NCI-H2029 treated with DMSO at 0.1 percent for 48 hours (cell line): ENCODE data around the gene CLMP.
A peak's percentile ranks its signal among the peaks of the same experiment; 100 is the strongest.

Source experiments
- DNase-seq: peaks from one replicate; lab custom pipeline; 2025; lab: John Stamatoyannopoulos, UW

The CLMP gene

DNA sequence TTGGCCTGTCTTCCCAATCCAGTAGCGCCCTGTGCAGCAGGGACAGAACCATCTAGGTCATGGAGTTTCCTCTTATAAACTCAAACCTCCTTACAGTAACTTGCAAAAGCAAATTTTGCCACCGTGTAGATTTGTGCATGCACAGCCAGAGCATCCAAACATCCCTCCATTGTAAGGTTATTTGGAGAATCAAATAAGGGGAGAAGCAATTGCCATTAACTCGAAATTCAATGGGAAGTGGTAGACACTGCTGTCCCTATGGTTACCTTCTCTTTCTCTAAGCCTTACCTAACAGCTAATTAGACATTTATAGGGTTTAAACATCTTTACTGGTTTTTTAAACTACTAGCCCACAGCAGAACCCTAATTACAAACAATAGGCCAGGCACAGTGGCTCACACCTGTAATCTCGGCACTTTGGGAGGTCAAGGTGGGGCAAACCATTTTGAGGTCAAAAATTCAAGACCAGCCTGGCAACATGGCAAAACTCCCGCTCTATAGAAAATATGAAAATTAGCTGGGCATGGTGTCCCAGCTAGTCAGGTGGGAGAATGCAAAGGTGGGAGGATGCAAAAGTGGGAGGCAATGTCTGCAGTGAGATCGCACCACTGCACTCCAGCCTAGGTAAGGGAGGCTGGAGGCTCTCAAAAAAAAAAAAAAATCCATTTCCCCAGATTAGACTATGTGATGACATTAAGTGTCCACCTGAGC lies 139.7 kb downstream of the CLMP start:
- no peak for DNase-seq

DNA sequence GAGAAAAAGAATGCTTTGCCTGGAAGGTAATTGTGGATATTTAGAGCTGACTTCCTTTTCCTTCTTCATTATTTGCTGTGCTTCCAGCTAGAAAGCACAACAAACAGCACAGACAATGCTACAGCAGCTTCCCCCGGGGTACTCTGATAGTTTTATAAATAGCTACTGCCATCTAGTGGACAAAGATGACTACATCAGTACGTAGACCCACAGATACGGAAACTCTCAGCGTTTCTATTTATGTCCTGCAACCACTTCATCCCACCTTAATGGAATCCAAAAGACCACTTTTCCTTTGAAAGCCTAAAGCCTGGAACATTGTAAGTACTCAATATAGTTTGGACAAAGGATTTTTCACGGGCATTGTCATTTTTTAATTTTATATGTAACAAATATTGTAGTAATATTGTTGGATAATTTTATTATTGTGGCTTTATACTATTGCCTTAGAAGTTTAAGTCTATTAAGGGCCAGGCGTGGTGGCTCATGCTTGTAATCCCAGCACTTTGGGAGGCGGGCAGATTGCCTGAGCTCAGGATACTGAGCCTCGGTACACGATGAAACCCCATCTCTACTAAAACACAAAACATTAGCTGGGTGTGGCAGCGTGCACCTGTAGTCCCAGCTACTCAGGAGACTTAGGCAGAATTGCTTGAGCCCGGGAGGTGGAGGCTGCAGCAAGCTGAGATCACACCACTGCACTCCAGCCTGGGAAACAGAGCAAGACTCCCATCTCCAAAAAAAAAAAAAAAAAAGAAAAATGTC lies 140.6 kb downstream of the CLMP start:
- DNase-seq, result peak; percentile 85

DNA sequence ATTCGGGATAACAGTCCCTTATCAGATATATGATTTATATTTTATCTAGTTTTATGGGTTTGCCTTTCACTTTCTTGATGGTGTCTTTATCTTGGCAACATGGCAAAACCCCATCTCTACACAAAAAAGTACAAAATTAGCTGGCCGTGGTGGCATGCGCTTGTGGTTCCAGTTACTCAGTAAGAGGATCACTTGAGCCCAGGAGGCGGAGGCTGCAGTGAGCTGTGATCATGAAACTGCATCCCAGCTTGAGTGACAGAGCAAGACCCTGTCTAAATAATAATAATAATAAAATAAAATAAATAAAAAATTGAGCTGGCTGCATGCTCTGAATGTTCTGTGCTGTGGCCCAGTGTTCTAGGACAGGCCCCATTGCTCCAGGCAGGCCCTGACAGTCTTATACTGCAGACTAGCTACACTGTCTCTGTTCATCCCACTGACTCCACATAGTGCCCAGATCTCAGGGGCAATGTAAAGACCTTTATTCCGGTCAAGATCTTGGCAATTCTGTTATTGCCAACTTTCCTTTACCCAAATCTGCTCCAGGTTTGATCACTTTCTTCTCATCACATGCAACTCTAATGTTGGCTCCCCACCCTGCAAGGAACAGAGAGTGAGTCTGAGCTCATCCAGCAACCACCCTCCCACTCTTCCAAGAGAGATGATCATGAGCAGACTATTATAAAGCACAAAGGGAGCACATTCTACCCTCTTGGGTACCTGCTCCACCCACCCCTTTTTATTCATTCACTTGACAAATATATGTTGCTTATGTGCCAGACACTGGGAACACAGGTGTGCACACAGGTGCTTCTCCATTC lies 141.9 kb downstream of the CLMP start:
- DNase-seq, result no peak

DNA sequence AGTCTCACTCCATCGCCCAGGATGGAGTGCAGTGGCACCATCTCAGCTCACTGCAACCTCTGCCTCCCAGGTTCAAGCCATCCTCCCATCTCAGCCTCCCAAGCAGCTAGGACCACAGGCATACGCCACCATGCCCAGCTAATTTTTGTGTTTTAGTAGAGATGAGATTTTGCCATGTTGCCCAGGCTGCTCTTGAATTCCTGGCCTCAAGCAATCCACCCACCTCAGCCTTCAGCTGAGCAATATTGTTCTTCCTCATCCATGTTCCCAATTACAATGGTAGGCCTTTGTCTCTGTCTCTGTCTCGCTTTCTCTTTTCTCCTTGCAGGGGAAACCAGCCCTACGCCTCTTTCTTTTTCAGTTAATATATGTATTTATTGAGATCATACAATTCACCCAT lies 143.4 kb downstream of the CLMP start:
- DNase-seq, result no peak

DNA sequence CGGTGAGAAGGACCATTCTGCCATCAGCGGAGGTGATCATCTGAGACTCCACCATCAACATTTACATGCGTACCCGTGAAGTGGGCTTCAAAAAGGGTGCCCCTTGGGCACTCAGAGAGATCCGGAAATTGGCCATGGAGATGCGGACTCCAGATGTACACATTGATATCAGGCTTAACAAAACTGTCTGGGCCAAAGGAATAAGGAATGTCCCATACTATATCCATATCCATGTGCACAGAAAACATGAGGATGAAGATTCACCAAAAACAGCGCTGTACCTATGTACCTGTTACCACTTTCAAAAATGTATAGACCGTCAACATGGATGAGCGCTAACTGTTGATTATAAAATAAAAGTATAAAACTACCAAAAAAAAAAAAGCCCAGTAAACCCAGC lies 143.9 kb downstream of the CLMP start:
- DNase-seq, result no peak

DNA sequence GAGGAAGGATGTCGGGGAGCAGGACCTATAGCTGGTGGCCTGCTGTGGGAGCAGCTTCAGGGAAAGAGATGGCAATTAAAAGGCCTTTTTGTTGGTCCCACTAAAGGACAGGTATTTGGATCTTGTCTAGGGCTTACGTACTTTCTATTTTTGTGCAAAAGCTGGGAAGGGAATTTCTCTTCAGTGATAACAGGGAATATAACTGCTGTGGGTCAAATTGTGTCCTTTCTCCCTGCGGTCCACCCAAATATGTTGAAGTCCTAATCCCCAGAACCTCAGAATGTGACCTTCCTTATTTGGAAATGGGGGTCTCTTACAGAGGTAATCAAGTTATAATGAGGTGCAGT lies 147.1 kb downstream of the CLMP start:
- no peak for DNase-seq

GRCh38 chr11:123047266-123047946 lies 147.6 kb downstream of the CLMP start:
- DNase-seq, result no peak

GRCh38 chr11:123046473-123047259 lies 148.4 kb downstream of the CLMP start:
- DNase-seq, result no peak

DNA sequence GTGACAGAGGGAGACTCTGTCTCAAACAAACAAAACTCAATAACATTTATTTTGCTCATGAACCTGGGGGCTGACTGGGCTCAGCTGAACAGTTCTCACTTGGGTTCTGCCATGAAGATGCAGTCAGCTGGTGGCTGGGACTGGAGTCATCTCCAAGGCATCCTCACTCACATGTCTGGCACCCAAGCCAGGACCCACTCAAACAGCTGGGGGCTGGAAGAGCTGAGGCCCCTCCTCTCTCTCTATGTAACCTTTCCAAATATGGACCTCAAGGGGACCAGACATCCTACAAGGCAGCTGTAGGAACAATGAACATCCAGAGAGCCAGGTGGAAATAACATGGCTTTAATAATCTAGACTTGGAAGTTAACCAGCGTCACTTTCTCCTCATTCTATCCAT lies 149.9 kb downstream of the CLMP start:
- no peak for DNase-seq

DNA sequence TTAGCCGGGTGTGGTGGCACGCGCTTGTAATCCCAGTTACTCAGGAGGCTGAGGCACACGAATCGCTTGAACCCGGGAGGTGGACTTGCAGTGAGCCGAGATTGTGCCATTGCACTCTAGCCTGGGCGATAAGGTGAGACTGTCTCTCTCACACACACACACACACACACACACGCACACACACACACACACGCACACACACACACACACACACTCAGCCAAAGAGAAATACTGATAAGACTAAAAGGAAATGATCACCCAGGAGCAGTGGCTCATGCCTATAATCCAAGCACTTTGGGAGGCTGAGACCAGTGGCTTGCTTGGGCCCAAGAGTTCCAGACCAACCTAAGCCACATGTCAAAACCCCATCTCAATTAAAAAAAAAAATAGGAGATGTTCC lies 153.9 kb downstream of the CLMP start:
- DNase-seq, result no peak

- DNase-seq, result no peak
These were observed 155.0 kb downstream of the CLMP start for GRCh38 chr11:123040111-123040432.

DNA sequence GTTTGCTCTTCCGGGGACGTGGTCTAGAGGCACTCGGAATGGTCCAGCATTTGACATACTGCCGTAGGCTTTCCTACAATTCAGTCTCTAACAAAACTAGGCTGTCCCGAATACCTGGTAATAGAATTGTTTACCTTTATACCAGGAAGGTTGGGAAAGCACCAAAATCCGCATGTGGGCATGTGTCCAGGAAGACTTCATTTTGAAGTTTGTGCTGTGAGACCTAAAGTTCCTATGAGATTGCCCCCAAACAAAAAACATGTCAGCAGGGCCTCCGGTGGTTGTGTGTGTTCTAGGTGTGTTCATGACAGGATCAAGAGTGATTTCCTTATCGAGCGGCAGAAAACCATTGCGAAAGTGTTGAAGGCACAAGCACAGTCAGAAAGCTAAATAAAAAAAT lies 159.2 kb downstream of the CLMP start:
- no peak for DNase-seq

DNA sequence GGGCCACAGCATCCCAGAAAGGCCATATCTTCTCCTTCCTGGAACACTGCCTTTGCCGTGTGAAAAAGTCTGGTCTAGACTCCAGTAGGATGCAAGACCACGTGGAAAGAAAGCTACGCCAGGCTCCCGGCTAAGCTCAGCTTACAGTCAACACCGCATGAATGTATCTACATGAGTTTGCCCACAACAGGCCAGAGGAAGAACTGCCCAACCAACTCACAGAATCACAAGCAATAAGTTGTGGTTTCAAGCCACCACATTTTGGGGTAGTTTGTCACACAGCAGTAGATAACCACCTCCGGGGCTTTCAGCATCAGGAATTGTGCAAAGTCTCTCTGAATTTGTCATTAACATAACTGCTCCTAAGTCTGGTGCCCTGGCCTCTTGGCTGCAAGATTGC lies 160.5 kb downstream of the CLMP start:
- DNase-seq, result no peak

DNA sequence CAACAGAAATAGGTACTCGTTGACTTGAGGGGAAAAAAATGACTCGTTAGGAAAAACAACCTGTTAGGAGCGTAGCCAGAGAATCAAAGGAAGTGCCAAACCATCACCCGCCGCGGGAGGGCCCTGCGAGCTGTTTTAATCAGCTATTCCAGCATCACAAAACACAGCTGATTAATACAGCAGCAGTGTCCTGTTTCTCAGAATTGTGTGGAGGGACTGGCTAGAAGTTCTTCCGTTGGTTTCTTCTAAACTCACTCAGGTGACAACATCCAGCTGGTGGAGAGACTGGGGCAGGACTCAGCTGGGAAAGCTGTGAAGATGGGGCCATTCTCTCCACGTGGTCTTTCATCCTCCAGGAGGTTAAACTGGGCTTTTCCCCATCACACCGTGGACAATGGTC lies 161.2 kb downstream of the CLMP start:
- DNase-seq, result no peak

- no peak for DNase-seq
These were observed 164.5 kb downstream of the CLMP start for GRCh38 chr11:123030517-123030916.

- DNase-seq, result peak; percentile 41
These were observed 174.1 kb downstream of the CLMP start for GRCh38 chr11:123020968-123021367.
